A204.1 (cell line): ENCODE measurements around the gene FBXL4.

ENCODE experiments used
- FAIRE-seq: peaks from 2 replicates; lab custom pipeline; 2012; peaks lifted over from hg19 to GRCh38; lab: Jason Lieb, UNC

The FBXL4 gene

GRCh38 chr6:98824162-98824901 lies 123.4 kb downstream of the FBXL4 start:
- FAIRE-seq, result no peak

DNA sequence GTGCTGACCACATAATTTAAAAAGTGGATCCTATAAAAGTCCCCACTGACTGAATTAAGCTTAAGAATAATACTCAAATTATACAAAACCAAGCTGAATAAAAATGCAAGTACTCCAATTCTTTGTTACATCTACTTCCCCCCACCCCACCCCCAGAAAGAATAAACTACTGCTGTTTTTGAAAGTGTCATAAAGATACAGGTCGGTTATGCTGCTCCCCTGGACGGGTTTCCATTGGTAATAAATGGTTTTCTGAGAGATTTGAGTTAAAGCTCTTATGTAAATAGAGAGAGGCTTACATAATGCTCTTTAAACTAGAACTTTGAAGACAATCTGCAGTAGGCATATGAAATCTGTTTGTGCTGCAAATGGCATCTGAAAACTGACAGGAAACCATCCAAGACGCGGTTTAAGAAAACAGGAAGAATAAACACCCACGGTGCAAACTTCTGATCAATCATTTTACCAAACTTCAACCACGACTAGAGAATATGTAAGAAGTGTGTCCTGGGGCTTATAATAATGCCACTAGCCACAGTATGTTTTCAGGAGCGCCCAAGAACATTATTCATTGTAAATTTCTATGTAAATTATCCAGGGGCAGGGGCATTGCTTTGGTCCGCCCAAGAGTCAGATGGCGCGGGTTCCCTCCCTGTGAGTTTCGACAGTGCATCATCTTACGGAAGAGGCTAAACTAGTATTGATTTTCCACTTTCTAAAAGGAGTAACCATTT lies 124.2 kb downstream of the FBXL4 start:
- no peak for FAIRE-seq

- no peak for FAIRE-seq
Measured at GRCh38 chr6:98821756-98822405, 125.9 kb downstream of the FBXL4 start.
